ENCODE measurements around the gene TBP.
"Not testable (repeated sequence)": the region's sequence is repeated elsewhere in the genome, so short reads cannot be mapped to it uniquely, and the experiment has no call there.

DNA sequence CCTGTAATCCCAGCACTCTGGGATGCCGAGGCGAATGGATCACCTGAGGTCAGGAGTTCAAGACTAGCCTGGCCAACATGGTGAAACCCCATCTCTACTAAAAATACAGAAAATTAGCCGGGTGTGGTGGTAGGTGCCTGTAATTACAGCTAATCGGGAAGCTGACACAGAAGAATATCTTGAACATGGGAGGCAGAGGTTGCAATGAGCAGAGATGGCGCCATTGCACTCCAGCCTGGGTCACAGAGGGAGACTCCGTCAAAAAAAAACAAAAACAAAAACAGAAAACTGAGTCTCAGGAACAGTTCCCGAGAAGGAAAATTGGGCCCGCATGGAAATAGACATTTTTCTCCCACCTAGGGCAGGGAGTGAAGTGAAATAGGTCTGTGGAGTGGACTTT is 55.1 kb downstream of the TBP start:
- TF ChIP-seq POLR2AphosphoS5 (IDR thresholded peaks at IDR 0.05); POLR2A (IDR thresholded peaks at IDR 0.05); EP300 (IDR thresholded peaks at IDR 0.05; ENCODE audit: low read depth): not testable (repeated sequence)
- TF ChIP-seq, protein P1, sequence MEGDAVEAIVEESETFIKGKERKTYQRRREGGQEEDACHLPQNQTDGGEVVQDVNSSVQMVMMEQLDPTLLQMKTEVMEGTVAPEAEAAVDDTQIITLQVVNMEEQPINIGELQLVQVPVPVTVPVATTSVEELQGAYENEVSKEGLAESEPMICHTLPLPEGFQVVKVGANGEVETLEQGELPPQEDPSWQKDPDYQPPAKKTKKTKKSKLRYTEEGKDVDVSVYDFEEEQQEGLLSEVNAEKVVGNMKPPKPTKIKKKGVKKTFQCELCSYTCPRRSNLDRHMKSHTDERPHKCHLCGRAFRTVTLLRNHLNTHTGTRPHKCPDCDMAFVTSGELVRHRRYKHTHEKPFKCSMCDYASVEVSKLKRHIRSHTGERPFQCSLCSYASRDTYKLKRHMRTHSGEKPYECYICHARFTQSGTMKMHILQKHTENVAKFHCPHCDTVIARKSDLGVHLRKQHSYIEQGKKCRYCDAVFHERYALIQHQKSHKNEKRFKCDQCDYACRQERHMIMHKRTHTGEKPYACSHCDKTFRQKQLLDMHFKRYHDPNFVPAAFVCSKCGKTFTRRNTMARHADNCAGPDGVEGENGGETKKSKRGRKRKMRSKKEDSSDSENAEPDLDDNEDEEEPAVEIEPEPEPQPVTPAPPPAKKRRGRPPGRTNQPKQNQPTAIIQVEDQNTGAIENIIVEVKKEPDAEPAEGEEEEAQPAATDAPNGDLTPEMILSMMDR (IDR thresholded peaks at IDR 0.05), result not testable (repeated sequence)

All from transverse colon (tissue), 4 donors.